Pulmonary artery endothelial cell (primary cell): ENCODE data around the gene HOXA1. TPM values are rescaled to one million over a fixed set of nuclear protein-coding genes. Genes with fewer than 3 reads are reported as not detected.
A peak's percentile ranks its signal among the peaks of the same experiment; 100 is the strongest.
"Not testable (repeated sequence)": the region's sequence is repeated elsewhere in the genome, so short reads cannot be mapped to it uniquely, and the experiment has no call there.

Source experiments
- DNase-seq: peaks from one replicate; pipeline ENCODE4 v3.0.0-alpha.2; 2011; ENCODE audit warnings: low read depth, low spot score
- total RNA-seq: library from RNA; depleted of rRNA; stranded (reverse); fragments of >200 nt; gene quantifications from 2 replicates; pipeline ENCODE4 v1.2.3, GENCODE V29; 2014

HOXA1 gene
- total RNA-seq, 1 donor from 2014 or later: 0.33 TPM

- DNase-seq: peak; percentile 19
These were observed 48.8 kb downstream of the HOXA1 start for GRCh38 chr7:27046854-27047549.

GRCh38 chr7:27045972-27046371 lies 49.8 kb downstream of the HOXA1 start:
- DNase-seq: not testable (repeated sequence)

GRCh38 chr7:27045066-27045465 lies 50.7 kb downstream of the HOXA1 start:
- DNase-seq: not testable (repeated sequence)

Other genes with a start within 250 kb of the HOXA1 start
- gene SKAP2, start 231.4 kb downstream of the HOXA1 start, total RNA-seq: 6.7 and 15.1 TPM in 2 replicates
- gene HOXA2, start 6.7 kb upstream of the HOXA1 start, total RNA-seq: 0.59 and 1.0 TPM in 2 replicates
- gene HOXA4, start 34.8 kb upstream of the HOXA1 start, total RNA-seq: 0.26 and 0.74 TPM in 2 replicates
- 5.9 and 13.1 TPM in 2 replicates for gene HOXA5, start 47.7 kb upstream of the HOXA1 start, total RNA-seq
- 0.07 and 0.42 TPM in 2 replicates for gene HOXA6, start 51.8 kb upstream of the HOXA1 start, total RNA-seq
- 0.53 and 0.66 TPM in 2 replicates for gene HOXA3, start 56.6 kb upstream of the HOXA1 start, total RNA-seq
- 0.04 and 0.13 TPM in 2 replicates for gene HOXA7, start 60.7 kb upstream of the HOXA1 start, total RNA-seq
- 0.13 and 0.18 TPM in 2 replicates for gene HOXA9, start 69.5 kb upstream of the HOXA1 start, total RNA-seq
- gene HOXA10, start 78.3 kb upstream of the HOXA1 start, total RNA-seq: 0.07 and 0.14 TPM in 2 replicates
- gene HOXA11, start 89.2 kb upstream of the HOXA1 start, total RNA-seq: not detected in 2 replicates
- gene HOXA13, start 104.1 kb upstream of the HOXA1 start, total RNA-seq: not detected in 2 replicates
- not detected in 2 replicates for gene EVX1, start 146.8 kb upstream of the HOXA1 start, total RNA-seq